Suprapubic skin (tissue), 3 donors: ENCODE data around the gene NSD1.

Experiments used
- EP300 ChIP-seq: sonication (generic); formaldehyde crosslinking; IDR thresholded peaks from one replicate; pipeline ENCODE4 v1.6.1; 2017; ENCODE audit warnings: antibody characterized with exemption
- POLR2A ChIP-seq, 2 donors: fragments of 450-650 bp; IDR thresholded peaks; one replicate each; pipeline ENCODE4 v1.6.1; 2017; ENCODE audit warnings: antibody characterized with exemption in 2 of 2, mild to moderate bottlenecking in 2 of 2, moderate library complexity in 2 of 2
- TF ChIP-seq, protein P1 (sequence below), 2 donors: fragments of 200-600 bp in 1 of 2; fragments of 450-650 bp in 1 of 2; sonication (generic) in 1 of 2; IDR thresholded peaks; one replicate each; pipeline ENCODE4 v1.5.1; 2016 to 2019; ENCODE audit warnings: antibody characterized with exemption in 2 of 2, mild to moderate bottlenecking in 1 of 2, moderate library complexity in 1 of 2

DNA sequence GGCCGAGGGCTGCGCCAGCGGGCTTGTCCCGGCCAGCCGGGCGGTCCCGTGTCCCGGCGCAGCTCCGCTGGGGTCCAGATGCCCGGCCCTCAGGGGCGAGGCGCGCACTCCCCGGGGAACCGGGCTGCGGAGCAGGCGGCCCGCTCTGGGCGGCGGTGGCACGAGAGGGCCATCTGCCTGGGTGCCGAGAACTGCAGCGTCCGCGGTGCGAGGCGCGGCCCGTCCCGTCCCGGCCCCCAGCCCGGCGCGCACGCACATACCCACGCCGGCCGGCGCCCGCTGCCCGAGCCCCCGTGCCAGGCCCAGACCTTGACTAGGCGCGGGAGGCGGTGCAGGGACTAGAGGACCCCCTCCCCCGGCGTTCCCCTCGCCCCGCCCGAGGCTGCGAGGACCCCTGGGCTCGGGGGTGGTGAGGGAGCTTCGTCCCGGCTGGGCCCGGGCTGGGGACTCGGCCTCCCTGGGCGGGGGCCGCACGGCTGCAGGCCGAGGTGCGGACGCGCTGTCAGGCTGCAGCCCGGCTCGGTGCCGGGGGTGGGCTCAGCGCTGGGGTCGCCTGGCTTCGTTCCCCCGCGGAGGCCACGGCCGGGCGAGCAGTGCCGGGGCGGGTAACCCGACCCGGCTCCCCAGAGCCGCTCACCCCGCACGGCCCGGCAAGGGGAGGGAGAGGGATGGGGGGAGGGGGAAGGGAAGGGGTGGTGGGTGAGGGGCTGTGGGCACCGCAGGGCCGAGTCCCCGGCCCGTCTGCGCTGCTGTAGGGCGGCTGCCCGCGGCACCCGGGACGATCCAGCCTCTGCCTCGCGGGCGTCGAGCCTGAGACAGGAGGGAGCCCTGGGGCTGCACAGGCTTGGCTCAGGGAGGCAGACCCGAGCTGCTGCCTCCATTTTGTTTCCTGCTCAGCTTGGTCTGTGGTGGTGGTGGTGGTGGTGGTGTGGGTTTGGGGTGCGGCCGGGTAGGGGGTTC lies 1.2 kb upstream of the NSD1 start:
- TF ChIP-seq, protein P1, sequence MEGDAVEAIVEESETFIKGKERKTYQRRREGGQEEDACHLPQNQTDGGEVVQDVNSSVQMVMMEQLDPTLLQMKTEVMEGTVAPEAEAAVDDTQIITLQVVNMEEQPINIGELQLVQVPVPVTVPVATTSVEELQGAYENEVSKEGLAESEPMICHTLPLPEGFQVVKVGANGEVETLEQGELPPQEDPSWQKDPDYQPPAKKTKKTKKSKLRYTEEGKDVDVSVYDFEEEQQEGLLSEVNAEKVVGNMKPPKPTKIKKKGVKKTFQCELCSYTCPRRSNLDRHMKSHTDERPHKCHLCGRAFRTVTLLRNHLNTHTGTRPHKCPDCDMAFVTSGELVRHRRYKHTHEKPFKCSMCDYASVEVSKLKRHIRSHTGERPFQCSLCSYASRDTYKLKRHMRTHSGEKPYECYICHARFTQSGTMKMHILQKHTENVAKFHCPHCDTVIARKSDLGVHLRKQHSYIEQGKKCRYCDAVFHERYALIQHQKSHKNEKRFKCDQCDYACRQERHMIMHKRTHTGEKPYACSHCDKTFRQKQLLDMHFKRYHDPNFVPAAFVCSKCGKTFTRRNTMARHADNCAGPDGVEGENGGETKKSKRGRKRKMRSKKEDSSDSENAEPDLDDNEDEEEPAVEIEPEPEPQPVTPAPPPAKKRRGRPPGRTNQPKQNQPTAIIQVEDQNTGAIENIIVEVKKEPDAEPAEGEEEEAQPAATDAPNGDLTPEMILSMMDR (IDR thresholded peaks at IDR 0.05) = no peak
- TF ChIP-seq POLR2A (IDR thresholded peaks at IDR 0.05) = no peak
- no peak for TF ChIP-seq EP300
